HepG2 (cell line): Measurements from ENCODE around the gene MREG. TPM values are rescaled to one million over a fixed set of nuclear protein-coding genes. Genes with fewer than 3 reads are reported as not detected.

Experiments used
- CTCF ChIP-seq: sonication (generic); formaldehyde crosslinking; IDR thresholded peaks from 2 replicates; pipeline ENCODE4 v1.5.0; 2020; ENCODE audit warnings: mild to moderate bottlenecking, missing genetic modification reagents, moderate library complexity
- KDM4B ChIP-seq: sonication (generic); formaldehyde crosslinking; IDR thresholded peaks from 2 replicates; pipeline ENCODE4 v1.4.0; 2020; ENCODE audit warnings: missing genetic modification reagents
- MZF1 ChIP-seq: sonication (generic); formaldehyde crosslinking; IDR thresholded peaks from 2 replicates; pipeline ENCODE4 v1.8.1; 2023; ENCODE audit warnings: mild to moderate bottlenecking, missing genetic modification reagents, borderline replicate concordance
- PRDM15 ChIP-seq: sonication (generic); formaldehyde crosslinking; IDR thresholded peaks from 2 replicates; pipeline ENCODE4 v1.4.0; 2020; ENCODE audit warnings: missing genetic modification reagents
- RBM39 ChIP-seq: fragments of 200-400 bp; formaldehyde crosslinking; IDR thresholded peaks from one replicate; pipeline ENCODE4 v1.6.1; 2018; ENCODE audit warnings: antibody characterized with exemption, mild to moderate bottlenecking, low read depth, low read length; ENCODE audit not compliant: poor library complexity, severe bottlenecking
- RXRB ChIP-seq: IDR thresholded peaks from 2 replicates; pipeline ENCODE4 v1.6.1; 2016; ENCODE audit warnings: borderline replicate concordance, missing genetic modification reagents, missing compliant biosample characterization
- TCF7L2 ChIP-seq: IDR thresholded peaks from 2 replicates; pipeline ENCODE4 v1.6.1; 2011; ENCODE audit warnings: mild to moderate bottlenecking, low read depth, low read length, moderate library complexity
- TFE3 ChIP-seq: IDR thresholded peaks from 2 replicates; pipeline ENCODE4 v1.6.1; 2016
- TIGD3 ChIP-seq: sonication (generic); formaldehyde crosslinking; IDR thresholded peaks from 2 replicates; pipeline ENCODE4 v1.5.1; 2020; ENCODE audit warnings: mild to moderate bottlenecking, missing genetic modification reagents, borderline replicate concordance
- ZBTB39 ChIP-seq: sonication (generic); formaldehyde crosslinking; IDR thresholded peaks from 2 replicates; pipeline ENCODE4 v1.5.0; 2020; ENCODE audit warnings: missing genetic modification reagents
- ZFAT ChIP-seq: sonication (generic); formaldehyde crosslinking; conservative IDR thresholded peaks from 2 replicates; pipeline ENCODE4 v1.8.1; 2023; ENCODE audit warnings: missing genetic modification reagents, inconsistent platforms
- ZFYVE20 ChIP-seq: sonication (generic); formaldehyde crosslinking; IDR thresholded peaks from 2 replicates; pipeline ENCODE4 v1.8.0; 2023; ENCODE audit warnings: low read depth, mild to moderate bottlenecking, moderate library complexity, missing genetic modification reagents, borderline replicate concordance
- polyA plus RNA-seq, 8 experiments: library from polyadenylated mRNA; depleted of rRNA in 3 of 8; stranded (reverse) in 7 of 8; unstranded in 1 of 8; fragments of >200 nt; fragmentation: Illumina TruSeq in 4 of 8; extraction: Trizol in 4 of 8; gene quantifications; 2 replicates each; pipeline versions ENCODE4 v1.2.1 to v1.2.3, GENCODE V29; 2011 to 2016; ENCODE audit warnings: low read depth in 4 of 8, missing spikeins in 1 of 8, mixed read lengths in 1 of 8; ENCODE audit not compliant: insufficient read depth in 1 of 8
- total RNA-seq, 5 experiments: library from RNA; depleted of rRNA; stranded (reverse); fragments of >200 nt; fragmentation: Illumina TruSeq; extraction: Trizol; gene quantifications; 2 replicates each; pipeline ENCODE4 v1.2.3, GENCODE V29; 2016; ENCODE audit warnings: low read depth in 1 of 5

Gene MREG
- total and polyA plus RNA-seq, 2 of the 13 experiments (the other 11 are each of a cell fraction or from before 2014, with no cell fraction given), result 7.5 to 23.3 TPM

GRCh38 chr2:216012133-216012829 is 1.1 kb downstream of the MREG start (continued):
- TF ChIP-seq ZFYVE20 (CRISPR knock-in tag), result no peak
- peak; percentile 64 for TF ChIP-seq PRDM15
- no peak for TF ChIP-seq KDM4B (CRISPR knock-in tag)
- TF ChIP-seq RBM39, result no peak
- TF ChIP-seq TCF7L2, result peak; percentile 60; the same call in 1 of the 2 replicates
- TF ChIP-seq RXRB, result peak; percentile 17; the same call in 1 of the 2 replicates
- TF ChIP-seq ZBTB39 (CRISPR knock-in tag), result 0 out of 2 replicates have a peak, but pooled peaks have one; percentile 75
- TF ChIP-seq MZF1 (CRISPR knock-in tag), result no peak
- TF ChIP-seq TFE3 (CRISPR knock-in tag), result peak; percentile 20; the same call in 1 of the 2 replicates
- TF ChIP-seq ZFAT (CRISPR knock-in tag), result no peak
- TF ChIP-seq CTCF (CRISPR knock-in tag), result 0 out of 2 replicates have a peak, but pooled peaks have one; percentile 12
- TF ChIP-seq TIGD3 (CRISPR knock-in tag), result no peak
